HG03159 (cell line): ENCODE results near the gene KCTD6.
A peak's percentile ranks its signal among the peaks of the same experiment; 100 is the strongest.

Experiments
- ATAC-seq: cut with Tn5 transposase; IDR thresholded peaks from one replicate; pipeline ENCODE4 v1.9.1; 2021; ENCODE audit warnings: mild to moderate bottlenecking, moderate library complexity; ENCODE audit not compliant: unreplicated experiment

KCTD6 gene

DNA sequence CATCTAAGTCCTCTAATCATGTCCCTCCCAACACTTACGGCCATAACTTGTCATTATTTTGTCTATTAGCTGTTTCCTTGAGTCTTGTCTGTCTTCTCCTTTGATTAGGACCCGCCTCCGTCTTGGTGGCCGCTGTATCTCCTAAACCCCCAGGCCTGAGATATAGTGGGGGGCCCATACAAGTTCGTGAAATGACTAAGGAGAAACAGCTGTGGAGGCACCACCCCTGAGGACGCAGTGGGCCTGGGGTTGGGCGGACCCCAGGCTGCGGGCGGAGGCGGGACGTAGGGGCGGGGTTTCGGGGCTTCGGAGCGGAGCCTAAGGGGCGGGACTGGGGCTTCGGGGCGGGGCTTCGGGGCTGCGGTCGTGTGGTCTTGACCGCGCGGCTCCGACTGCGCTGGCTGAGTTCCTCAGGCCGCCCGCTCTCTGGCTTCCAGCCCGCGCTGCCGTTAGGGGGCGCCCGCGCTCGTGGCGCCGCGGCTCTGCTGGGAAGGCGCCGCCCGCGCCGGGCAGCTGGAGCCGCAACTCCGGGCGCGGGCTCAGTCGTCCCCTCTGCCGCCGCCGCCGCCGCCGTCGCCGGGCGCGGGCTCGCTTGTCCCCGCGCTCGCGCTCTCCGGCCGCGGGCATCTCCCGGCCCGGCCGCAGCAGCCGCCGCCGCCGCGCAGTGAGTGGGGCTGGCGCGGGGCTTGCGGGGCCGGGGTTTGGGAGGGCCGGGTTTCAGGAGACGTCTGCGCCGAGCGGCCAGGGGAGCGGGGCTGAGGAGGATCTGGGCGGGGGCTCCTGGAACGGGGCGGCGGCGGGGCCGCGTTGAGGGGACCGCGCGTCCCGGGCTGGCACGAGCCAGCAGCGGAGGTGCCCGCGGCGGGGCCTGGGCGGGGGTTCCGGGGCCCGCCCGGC, at the start of gene KCTD6:
KCTD6 (plus strand) TSS at position 591 of the 897 bp plus-strand sequence. CDS start 6,660 bp downstream, outside the sequence.
- peak; percentile 92 for ATAC-seq

DNA sequence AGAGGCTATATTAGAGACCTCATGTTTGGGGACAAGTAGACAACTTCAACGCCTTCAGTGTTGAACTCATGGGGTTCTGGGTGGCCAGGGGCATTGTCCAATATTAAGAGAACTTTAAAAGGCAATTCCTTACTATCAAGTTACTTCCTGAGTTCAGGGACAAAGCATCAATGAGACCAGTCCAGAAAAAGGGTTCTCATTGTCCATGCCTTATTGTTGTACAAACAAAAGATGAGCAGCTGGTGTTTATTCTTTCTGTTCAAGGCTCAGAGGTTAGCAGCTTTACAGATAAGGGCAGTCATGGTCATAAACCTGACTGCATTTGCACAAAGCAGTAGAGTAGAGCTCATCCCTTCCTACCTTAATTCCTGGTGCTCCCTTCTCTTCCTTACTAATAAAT, 39.7 kb upstream of the KCTD6 start:
- no peak for ATAC-seq

DNA sequence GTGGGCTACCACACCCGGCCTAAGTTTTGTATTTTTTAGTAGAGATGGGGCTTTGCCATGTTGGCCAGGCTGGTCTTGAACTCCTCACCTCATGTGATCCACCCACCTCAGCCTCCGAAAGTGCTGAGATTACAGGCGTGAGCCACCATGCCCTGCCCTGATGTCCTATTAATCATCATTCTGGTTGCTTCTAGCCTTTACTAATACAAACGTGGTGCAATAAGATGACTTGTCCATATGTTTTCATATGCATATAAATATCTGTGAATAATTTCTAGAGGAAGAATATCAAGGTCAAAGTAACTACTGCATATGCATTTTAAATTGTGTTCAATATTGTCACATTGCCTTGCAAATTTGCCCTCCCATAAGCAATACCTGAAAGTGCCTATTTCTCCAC, 32.7 kb upstream of the KCTD6 start:
- ATAC-seq: no peak

DNA sequence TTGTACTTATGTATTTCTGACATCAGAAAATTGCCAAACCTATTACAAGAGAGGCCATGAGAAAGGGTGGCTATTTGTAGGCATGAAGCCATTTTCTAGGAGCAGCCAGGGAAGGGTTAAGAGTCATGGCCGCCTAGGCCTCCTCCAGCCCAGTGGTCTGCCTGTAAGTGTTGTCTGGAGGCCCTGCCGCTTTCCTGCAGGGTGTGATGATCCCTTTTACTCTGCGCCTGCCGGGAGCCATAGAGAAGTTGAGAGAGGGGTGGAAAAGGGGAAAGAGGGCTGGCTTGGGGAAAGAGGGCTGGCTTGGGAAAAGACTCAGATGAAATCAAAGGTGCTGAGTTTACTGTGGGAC, 29.1 kb upstream of the KCTD6 start:
- no peak for ATAC-seq

DNA sequence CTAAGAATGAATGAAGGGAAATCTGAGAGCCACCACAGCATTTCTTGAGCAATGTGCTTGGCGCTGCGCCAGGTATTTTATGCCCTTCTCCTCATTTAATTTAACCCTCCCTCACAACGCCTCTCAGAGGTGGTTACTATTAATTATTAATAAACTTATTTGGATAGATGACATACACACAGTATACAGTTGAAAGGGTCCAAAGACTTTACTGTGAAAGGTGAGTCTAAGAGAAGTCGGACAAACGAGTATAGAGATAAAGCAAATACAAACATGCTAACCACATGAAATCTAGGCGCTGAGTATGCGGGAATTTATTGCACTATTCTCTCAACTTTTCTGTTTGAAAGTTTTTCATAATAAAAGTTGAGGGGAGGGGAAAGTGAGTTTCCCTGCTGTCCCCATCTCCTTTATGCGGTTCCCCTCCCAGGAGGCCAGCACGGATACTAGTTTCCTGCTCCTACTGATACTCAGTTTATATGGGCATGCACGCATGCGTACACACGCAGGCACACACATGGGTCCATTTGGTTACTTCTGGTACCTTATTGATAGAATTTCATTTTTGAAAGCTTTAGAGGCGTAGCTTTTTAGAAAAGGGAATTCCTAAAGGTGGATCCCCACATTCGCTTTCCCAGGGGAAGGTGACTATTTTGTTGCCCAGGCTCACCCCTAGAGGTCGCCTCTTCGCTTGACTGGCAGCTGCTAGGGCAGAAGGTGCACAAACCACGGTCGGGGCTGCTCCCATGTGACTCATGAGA, 28.5 kb upstream of the KCTD6 start:
- ATAC-seq: peak; percentile 70

DNA sequence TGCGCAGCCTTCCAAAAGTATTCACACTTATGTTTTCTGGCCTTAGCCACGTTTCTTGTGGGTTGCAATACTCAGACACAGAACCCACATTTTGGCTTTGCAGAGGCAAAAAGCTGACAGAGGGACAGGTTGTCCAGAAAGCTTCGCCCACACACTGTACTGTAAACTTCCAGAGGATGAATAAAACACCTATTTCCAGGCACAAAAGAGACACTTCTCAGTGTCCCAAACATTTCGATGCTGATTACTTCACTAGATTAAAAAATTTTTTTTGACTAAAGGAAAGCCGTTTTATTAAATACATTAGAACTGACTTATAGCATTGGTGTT, 28.0 kb upstream of the KCTD6 start:
- ATAC-seq: no peak

DNA sequence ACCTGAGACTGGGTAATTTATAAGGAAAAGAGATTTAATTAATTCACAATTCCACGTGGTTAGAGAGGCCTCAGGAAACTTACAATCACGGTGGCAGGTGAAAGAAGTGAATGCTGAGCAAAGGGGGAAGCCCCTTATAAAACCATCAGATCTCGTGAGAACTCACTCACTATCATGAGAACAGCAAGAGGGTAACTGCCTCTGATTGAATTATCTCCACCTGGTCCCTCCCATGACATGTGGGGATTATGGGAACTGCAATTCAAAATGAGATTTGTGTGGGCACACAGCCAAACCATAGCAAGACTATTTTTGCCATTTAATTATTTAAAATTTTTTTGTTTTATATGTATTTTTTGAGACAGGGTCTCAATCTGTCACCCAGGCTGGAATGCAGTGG, 27.0 kb upstream of the KCTD6 start:
- ATAC-seq: no peak

DNA sequence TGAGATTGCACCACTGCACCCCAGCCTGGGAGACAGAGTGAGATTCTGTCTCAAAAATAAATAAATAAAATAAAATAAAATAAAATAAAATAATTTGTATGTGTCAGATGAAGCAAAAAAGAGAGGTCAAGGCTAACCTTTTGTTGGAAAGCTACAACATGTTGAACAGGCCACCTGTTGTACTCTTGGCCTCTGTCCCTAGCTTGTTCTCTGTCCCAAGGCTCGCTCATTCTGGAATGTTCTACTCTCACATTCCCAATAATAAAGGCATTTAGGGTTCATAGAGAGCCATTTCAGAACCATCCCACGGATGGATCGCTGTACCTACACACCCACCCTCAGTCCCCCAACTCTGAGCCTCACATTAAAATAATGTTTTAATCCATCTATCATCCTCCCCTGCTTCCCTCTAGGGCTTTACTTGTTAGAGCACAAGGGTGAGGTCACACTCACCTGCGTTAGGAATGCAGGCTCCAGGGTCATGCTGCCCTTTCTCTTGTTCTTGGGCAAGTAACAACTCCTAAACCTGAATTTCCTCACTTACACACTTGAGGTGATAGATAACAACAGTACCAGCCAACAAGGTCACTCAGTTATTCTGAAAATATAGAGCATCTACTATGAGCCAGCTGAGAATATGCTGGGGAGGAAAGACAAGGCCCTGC, 24.9 kb upstream of the KCTD6 start:
- ATAC-seq: no peak

DNA sequence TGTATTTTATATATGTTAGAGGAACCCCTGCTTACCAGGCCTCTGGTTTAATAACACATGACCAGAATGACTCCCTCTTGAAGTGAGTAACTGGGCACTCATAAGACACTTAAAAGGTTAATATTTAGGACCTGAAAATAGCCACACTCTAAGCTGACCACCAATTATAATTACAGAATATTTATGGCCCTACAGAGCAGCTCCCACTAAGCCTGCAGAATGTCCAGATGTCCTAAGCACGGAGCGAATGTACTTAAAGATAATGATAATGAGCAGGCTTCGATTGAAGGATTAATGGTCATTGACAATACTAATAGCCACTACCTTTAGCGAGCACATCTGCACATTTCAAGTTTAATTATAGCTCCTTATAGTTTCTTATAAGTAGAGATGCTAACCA, 22.8 kb upstream of the KCTD6 start:
- ATAC-seq: no peak

DNA sequence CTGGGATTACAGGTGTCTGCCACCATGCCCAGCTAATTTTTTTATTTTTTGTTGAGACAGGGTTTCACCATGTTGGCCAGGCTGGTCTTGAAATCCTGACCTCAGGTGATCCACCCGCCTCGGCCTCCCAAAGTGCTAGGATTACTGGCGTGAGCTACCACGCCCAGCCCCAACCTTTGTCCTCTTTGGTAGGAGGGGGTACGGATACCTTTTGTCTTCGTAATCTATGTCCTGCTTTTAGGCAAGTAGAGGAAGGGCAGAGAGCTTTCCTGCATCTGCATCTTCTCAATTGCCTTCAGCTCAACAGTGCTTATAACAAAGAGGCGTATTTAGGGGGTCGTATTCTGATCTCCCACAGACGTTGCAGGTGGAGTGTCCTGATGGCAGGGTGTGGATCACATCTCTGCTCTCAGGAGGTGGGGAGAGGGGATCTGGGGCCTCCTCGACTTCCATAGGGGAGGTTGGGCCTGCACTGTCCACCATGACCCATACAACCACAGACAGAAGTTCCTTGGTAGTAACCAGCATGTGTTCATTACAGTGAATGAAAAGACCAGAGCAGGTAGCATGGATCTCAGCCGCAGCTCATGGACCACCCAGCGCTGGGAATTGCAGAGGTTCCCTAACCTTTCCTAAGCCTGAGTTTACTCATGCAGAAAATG, 21.4 kb upstream of the KCTD6 start:
- no peak for ATAC-seq

DNA sequence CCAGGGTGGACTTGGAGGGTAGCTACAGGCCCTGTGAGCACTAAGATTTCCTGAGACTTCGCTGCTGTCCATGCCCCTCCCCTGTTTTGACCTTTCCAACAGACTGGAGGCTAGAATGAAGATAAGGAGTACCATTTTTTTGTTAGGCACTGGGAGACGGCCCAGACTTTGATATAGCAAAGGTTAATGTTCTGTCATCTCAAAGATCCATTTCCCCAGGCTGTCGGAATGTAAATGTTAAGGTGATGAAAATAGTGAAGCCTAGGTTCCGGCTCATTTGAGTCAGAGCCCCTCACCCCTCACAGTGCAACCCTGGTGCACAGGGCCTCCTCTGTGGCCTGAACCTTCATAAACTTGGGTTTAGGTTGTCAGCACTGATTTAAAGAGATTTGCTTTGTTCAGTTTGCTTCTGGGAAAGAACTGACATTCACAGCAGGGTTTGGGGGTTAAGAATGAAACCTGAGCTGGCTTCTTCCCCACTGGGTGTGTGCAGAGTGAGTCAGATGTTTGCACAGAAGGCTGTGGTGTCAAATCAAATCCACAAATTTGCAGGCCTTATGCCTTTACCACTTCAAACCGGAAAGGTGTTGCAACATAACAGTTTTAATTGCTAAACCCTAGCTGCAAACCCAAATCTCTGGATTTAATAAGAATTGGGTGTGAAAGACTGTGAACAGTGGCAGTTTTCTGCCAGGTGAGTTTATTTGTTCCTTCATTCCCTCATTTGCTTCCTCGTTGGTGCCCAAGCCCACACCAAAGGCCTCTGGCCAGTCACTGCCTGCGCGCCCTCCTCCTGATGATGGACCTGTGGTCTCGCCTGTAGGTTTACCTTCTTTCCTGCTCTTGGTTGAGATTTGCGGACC, 20.6 kb upstream of the KCTD6 start:
- ATAC-seq: no peak

DNA sequence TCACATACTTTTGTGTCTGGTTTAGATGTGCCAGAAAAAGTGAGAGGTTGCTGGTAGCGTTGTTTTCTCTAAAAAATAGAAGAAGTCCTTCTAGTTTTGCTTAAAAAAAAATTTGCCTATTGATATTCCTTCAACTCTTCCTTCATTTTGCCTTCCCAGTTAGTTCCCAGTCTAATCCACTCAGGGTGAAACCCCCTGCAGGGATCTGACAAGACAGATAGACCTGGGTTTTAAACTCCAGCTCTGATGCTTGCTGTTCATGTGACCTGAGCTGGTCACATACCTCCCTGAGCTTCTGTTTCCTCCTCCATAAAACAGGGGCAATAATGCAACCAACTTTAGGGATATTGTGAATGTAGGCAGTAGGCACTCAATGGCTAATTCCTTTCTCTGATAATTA, 18.6 kb upstream of the KCTD6 start:
- ATAC-seq: no peak

DNA sequence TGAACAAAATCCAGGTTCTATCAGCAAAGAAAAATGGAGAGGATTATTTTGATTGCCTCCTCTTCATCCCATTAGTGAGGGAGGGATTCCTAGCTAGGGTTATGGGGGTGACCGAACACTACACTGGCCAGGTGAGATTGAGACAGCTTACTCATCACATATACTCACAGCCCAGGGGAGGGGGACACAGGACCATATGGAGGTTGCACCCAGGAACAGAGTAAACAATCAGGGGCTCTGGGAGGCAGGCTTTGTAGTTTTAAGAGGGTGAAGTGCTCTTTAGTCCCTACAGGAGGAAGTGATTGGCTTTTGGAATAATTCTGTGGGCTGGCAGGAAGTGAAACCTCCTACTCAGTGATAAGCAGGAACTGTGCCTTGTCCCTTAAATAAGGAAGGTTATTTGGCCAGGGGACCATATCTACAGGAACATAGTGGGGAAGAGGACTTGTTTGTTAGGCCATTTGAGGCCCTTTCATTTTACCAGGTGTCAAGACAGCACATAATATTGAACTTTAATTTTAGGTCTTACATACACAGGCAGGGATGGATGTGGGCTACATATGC, 17.5 kb upstream of the KCTD6 start:
- no peak for ATAC-seq

DNA sequence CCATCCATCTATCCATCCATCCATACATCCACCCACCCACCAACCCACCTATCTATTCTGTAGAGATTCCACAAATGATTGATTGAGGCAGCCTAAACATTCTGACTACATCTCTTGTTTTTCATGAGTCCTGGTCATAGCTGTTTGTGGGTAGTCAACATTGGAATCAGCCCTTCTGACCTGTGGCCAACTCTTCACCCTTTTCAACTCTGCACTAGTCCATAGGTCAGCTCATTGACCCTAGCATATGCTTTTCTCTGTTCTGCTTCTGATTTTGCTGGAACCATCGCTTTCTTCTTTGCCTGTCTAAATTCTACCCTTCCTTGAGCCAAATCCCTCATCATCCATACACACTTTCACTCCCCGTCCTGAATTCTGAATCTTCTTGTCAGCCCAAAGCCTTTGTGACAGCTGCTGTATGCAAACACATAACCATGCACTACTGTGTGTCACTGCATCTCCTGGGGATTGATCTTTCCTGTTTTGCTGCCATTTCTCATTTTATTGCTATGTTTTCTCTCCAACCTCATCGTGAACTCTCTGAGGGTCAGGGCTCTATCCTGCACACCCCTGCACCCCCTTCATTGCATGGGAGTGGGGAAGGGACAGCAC, 16.8 kb upstream of the KCTD6 start:
- ATAC-seq: no peak

DNA sequence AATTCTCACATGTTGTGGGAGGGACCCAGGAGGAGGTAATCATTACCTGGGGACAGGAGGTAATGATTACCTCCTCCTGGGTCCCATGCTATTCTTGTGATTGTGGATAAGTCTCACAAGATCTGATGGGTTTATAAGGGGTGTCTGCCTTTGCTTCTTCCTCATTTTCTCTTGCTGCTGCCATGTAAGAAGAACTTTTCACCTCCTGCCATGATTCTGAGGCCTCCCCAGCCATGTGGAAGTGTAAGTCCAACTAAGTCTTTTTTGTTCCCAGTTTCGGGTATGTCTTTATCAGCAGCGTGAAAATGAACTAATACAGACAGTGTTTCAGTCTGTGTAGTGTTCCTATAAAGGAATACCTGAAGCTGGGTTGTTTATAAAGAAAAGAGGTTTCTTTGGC, 13.1 kb upstream of the KCTD6 start:
- ATAC-seq: no peak

DNA sequence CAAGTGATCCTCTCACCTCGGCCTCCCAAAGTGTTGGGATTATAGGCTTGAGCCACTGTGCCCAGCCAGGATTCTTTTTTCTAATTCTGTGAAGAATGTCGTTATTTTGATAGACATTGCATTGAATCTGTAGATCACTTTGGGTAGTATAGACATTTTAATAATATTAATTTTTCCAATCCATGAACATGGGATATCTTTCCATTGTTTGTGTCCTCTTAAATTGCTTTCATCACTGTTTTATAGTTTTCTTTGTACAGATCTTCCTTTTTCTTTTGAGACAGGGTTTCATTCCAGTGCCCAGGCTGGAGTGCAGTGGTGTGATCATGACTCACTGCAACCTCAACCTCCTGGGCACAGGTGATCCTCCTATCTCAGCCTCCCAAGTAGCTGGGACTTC, 11.6 kb upstream of the KCTD6 start:
- ATAC-seq: no peak

DNA sequence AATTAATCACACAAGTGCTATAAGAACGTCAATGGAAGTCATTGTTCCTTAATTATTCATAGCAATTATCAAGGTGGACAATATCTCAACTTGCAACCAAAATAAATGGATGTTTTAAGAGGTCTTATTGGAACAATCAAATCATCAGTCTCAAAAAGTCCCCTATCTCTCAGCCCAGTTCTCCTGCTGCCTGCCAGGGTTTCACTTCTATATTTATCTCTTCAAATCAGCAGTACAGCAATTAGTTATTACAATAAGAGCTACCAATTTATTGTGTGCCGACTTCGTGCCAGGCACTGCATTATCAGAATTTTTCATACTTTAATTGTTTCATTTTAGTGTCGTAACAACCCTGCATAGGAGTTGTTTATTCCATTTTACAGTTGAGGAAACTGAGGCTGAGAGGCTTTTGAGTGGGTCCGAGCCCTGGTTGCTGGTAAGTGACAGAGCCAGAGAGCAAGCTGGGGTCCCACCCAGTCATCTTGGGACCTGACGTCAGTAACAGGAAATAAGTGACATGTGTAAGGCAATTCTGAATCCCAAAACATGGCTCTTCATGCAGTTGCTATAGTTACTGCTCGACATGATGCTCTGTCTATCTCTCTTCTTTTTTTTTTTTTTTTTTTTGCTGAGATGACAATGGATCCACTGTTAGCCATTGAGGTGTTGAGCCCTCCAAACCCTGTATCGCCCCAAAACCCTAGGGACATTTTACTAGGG, 8.8 kb upstream of the KCTD6 start:
- no peak for ATAC-seq

DNA sequence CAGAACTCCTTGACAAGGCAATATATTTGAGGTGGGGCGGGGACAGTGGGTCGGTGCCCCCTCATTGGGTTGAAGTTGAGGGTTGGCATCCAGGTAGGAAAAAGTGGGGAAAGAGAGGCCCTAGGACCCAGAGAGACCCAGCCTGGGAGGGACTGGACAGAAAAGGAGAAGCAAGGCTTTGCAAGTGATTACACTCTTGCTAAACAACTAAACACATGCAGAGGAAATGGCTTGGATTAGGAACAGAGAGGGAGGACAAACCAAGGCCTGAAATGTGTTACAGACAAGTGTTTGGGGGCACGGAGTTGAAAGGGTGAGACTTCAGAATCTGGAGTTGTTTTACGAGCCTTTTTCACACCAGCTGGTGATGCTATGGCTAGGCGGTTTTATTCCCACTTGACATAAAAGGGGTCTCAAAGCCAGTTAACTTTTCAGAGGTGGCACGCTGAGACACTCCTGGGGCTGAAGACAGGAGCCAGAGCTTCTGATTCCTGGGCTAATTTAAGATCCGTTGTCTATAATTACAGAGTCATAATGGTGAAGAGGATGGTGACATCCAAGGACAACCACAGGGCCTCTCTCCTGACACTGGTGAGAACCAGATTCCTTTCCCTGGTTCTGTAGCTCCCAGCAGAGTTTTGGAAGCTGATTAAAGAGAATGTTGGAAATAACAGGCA, 7.7 kb upstream of the KCTD6 start:
- no peak for ATAC-seq

DNA sequence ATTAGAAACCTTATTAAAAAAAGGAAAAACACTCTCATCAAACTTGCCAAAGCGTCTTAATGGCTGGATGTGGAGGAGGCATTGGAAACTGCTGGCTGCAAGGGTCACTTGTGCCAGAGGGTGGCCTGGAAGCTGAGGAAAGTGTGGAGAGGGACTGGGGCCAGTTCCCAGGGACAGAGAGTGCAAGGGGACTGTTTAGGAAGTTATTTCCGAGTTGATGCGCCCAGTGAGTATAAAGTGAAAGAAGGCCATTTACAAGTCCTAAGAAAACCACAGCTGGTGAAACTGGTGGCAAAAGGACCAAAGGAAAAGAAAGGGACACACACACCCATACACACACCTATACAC, 7.2 kb upstream of the KCTD6 start:
- no peak for ATAC-seq
